SK-N-SH (cell line): ENCODE measurements around the gene ATG7. TPM values are rescaled to one million over a fixed set of nuclear protein-coding genes. Genes with fewer than 3 reads are reported as not detected.

Experiments used
- CTCF ChIA-PET: fragments of 300-600, 350-600 bp; formaldehyde crosslinking; extraction: SDS; loops from one replicate; lab custom pipeline; 2021; lab: Yijun Ruan, JAX
- POLR2A ChIA-PET: fragments of 350-600 bp; sonication (Branson Sonifier 250); formaldehyde crosslinking; extraction: SDS; loops from one replicate; lab custom pipeline; 2020; ENCODE audit warnings: antibody characterized with exemption, inconsistent platforms; lab: Yijun Ruan, JAX
- DNase-seq: peaks from one replicate; pipeline ENCODE4 v3.0.0; 2012
- H2AFZ ChIP-seq: fragments of 200-600 bp; sonication (generic); 2 replicates; pipeline ENCODE4 v1.8.1; 2016; ENCODE audit warnings: antibody characterized with exemption, mild to moderate bottlenecking, low read depth
- H3F3A ChIP-seq: fragments of 200-600 bp; sonication (generic); replicated peaks from 2 replicates; pipeline ENCODE3; 2016; ENCODE audit warnings: antibody characterized with exemption, mild to moderate bottlenecking; ENCODE audit not compliant: insufficient read depth
- H3K27ac ChIP-seq, 2 experiments: fragments of 200-500 bp in 1 of 2; fragments of 200-600 bp in 1 of 2; sonication (Bioruptor generic) in 1 of 2; sonication (generic), shearing (Covaris generic) in 1 of 2; 2 replicates each; pipeline versions ENCODE4 v1.5.1 to v1.6.1; 2014 to 2016; ENCODE audit warnings: low read depth in 2 of 2, inconsistent platforms in 1 of 2, low read length in 1 of 2, mild to moderate bottlenecking in 1 of 2, mixed read lengths in 1 of 2
- H3K27me3 ChIP-seq: fragments of 200-600 bp; sonication (generic), shearing (Covaris generic); 2 replicates; pipeline ENCODE4 v1.6.1; 2016; ENCODE audit warnings: mixed run types; ENCODE audit not compliant: insufficient read depth
- H3K36me3 ChIP-seq, 2 experiments: fragments of 200-500 bp in 1 of 2; fragments of 200-600 bp in 1 of 2; sonication (Bioruptor generic) in 1 of 2; sonication (generic) in 1 of 2; replicated peaks in 1 of 2; 2 replicates each; pipeline versions ENCODE3 to v1.5.1; 2014 to 2016; ENCODE audit warnings: low read length in 1 of 2, mild to moderate bottlenecking in 1 of 2; ENCODE audit not compliant: insufficient read depth in 2 of 2, control insufficient read depth in 1 of 2
- H3K4me1 ChIP-seq, 2 experiments: fragments of 200-500 bp in 1 of 2; fragments of 200-600 bp in 1 of 2; sonication (Bioruptor generic) in 1 of 2; sonication (generic), shearing (Covaris generic) in 1 of 2; 2 replicates each; pipeline versions ENCODE4 v1.5.1 to v1.6.1; 2014 to 2016; ENCODE audit warnings: low read depth in 1 of 2, low read length in 1 of 2, mixed run types in 1 of 2; ENCODE audit not compliant: insufficient read depth in 2 of 2, control insufficient read depth in 1 of 2
- H3K4me2 ChIP-seq: fragments of 200-600 bp; sonication (generic), shearing (Covaris generic); 2 replicates; pipeline ENCODE4 v1.6.1; 2017; ENCODE audit warnings: mixed run types
- H3K4me3 ChIP-seq, 2 experiments: fragments of 200-500 bp in 1 of 2; fragments of 200-600 bp in 1 of 2; sonication (Bioruptor generic) in 1 of 2; sonication (generic), shearing (Covaris generic) in 1 of 2; 2 replicates each; pipeline versions ENCODE4 v1.5.1 to v1.8.1; 2014 to 2016; ENCODE audit warnings: low read depth in 2 of 2, inconsistent platforms in 1 of 2, low read length in 1 of 2, mild to moderate bottlenecking in 1 of 2, mixed read lengths in 1 of 2, moderate library complexity in 1 of 2
- H3K79me2 ChIP-seq: fragments of 200-600 bp; sonication (generic); 2 replicates; pipeline ENCODE4 v1.8.1; 2017; ENCODE audit warnings: mild to moderate bottlenecking; ENCODE audit not compliant: insufficient read depth
- H3K9ac ChIP-seq: fragments of 200-600 bp; sonication (generic); 2 replicates; pipeline ENCODE4 v1.6.1; 2017; ENCODE audit warnings: mixed run types
- H3K9me2 ChIP-seq: fragments of 200-600 bp; sonication (generic); 2 replicates; pipeline ENCODE4 v1.6.1; 2017; ENCODE audit warnings: mixed run types
- H3K9me3 ChIP-seq: fragments of 200-600 bp; sonication (generic); 2 replicates; pipeline ENCODE4 v1.6.1; 2017; ENCODE audit warnings: mixed run types, mild to moderate bottlenecking, moderate library complexity
- H4K20me1 ChIP-seq: fragments of 200-600 bp; sonication (generic); 2 replicates; pipeline ENCODE4 v1.6.1; 2017; ENCODE audit warnings: mild to moderate bottlenecking, mixed run types; ENCODE audit not compliant: insufficient read depth
- ELF1 ChIP-seq: IDR thresholded peaks from 2 replicates; pipeline ENCODE4 v1.4.0; 2012
- EZH2phosphoT487 ChIP-seq: fragments of 200-600 bp; sonication (generic); IDR thresholded peaks from 2 replicates; pipeline ENCODE4 v1.6.1; 2017; ENCODE audit warnings: low read depth, mixed run types, mild to moderate bottlenecking, antibody characterized with exemption, moderate library complexity, borderline replicate concordance
- GABPA ChIP-seq: IDR thresholded peaks from 2 replicates; pipeline ENCODE4 v1.4.0; 2012; ENCODE audit warnings: low read depth, mild to moderate bottlenecking
- MEF2A ChIP-seq: IDR thresholded peaks from 2 replicates; pipeline ENCODE4 v1.4.0; 2012; ENCODE audit warnings: low read depth, borderline replicate concordance
- PBX3 ChIP-seq: IDR thresholded peaks from 2 replicates; pipeline ENCODE4; 2012
- RAD21 ChIP-seq: IDR thresholded peaks from 2 replicates; pipeline ENCODE4 v1.6.1; 2012; ENCODE audit warnings: mild to moderate bottlenecking, low read length
- REST ChIP-seq: IDR thresholded peaks from 2 replicates; pipeline ENCODE4 v1.6.1; 2012; ENCODE audit warnings: mild to moderate bottlenecking, low read depth, low read length, moderate library complexity
- RXRA ChIP-seq: IDR thresholded peaks from 2 replicates; pipeline ENCODE4 v1.4.0; 2012; ENCODE audit warnings: low read depth, mild to moderate bottlenecking, borderline replicate concordance
- USF1 ChIP-seq: IDR thresholded peaks from 2 replicates; pipeline ENCODE4 v1.4.0; 2012; ENCODE audit warnings: low read depth, borderline replicate concordance
- USF2 ChIP-seq: fragments of 150-350 bp; IDR thresholded peaks from 2 replicates; pipeline ENCODE4 v1.6.1; 2017; ENCODE audit warnings: antibody characterized with exemption, low read length, low read depth, borderline replicate concordance
- WGBS: methylation state at CpG from one replicate; pipeline ENCODE4 v1.1.6; 2017; ENCODE audit warnings: low lambda C conversion rate; 5-methylcytosine and 5-hydroxymethylcytosine counted together
- polyA plus RNA-seq, 3 experiments: library from polyadenylated mRNA; depleted of rRNA; stranded (reverse); fragments of >200 nt; gene quantifications; 2 replicates each; pipeline ENCODE4 v1.2.3, GENCODE V29; 2012

Gene ATG7
- polyA plus RNA-seq, 1 of the 3 experiments (the other 2 are of a cell fraction) = 29.5 TPM

- TF ChIP-seq RXRA (no peak), USF1 (no peak)
- TF ChIP-seq, all 33 proteins: peak for 0
These were observed 198.0 kb downstream of the ATG7 start for GRCh38 chr3:11470031-11470853.

GRCh38 chr3:11475324-11475723, 203.1 kb downstream of the ATG7 start:
- TF ChIP-seq REST (no peak), USF2 (no peak), RAD21 (no peak), GABPA (no peak), MEF2A (no peak), ELF1 (no peak), EZH2phosphoT487 (no peak), PBX3 (no peak)

More at GRCh38 chr3:11470031-11470853, 198.0 kb downstream of the ATG7 start:
- Histone ChIP-seq H3K9me3 (no peaks in the 10 kb centered on the region), H3K4me2 (no peak overlapping the region), H2AFZ (no peak overlapping the region), H3F3A (peaks cover 14% of the 10 kb centered on the region), H4K20me1 (no peaks in the 10 kb centered on the region), H3K9me2 (no peaks in the 10 kb centered on the region), H3K27me3 (no peaks in the 10 kb centered on the region), H3K4me3 (no peak overlapping the region), H3K4me1 (peaks cover 7 to 14% of the 10 kb centered on the region in 2 experiments; a peak in 3 of 4 replicates), H3K27ac (no peak overlapping the region), H3K36me3 (peaks cover 0 to 11% of the 10 kb centered on the region in 2 experiments), H3K9ac (no peak overlapping the region), H3K79me2 (no peaks in the 10 kb centered on the region)
- ChIA-PET CTCF (interaction anchor here (1.0 kb wide), 1 partner anchor 8 kb away, joined by 3 read pairs; no protein-coding TSS in a partner anchor), POLR2A (no interaction called here)
- WGBS = 82% methylated on average over 9 of the region's 9 CpGs
- no peak for DNase-seq

More at GRCh38 chr3:11475324-11475723, 203.1 kb downstream of the ATG7 start:
- Histone ChIP-seq H3K4me3 (no peak overlapping the region), H3K27ac (no peak overlapping the region), H3K36me3 (peaks cover 0 to 5% of the 10 kb centered on the region in 2 experiments), H3K79me2 (no peaks in the 10 kb centered on the region), H2AFZ (no peak overlapping the region), H4K20me1 (no peaks in the 10 kb centered on the region), H3K9me3 (no peaks in the 10 kb centered on the region), H3K27me3 (no peaks in the 10 kb centered on the region), H3K4me1 (peaks cover 10 to 31% of the 10 kb centered on the region in 2 experiments), H3K9ac (no peak overlapping the region), H3K9me2 (no peaks in the 10 kb centered on the region), H3K4me2 (no peak overlapping the region), H3F3A (peaks cover 23% of the 10 kb centered on the region)
- POLR2A ChIA-PET = no interaction called here
- CTCF ChIA-PET = no interaction called here
- 97% methylated on average over 6 of the region's 6 CpGs for WGBS
- no peak for DNase-seq
